Measurements from ENCODE around the gene WDR77. TPM values are rescaled to one million over a fixed set of nuclear protein-coding genes. Genes with fewer than 3 reads are reported as not detected.

WDR77 gene
- total RNA-seq, 1 experiment from 2014 or later = 27.7 TPM

DNA sequence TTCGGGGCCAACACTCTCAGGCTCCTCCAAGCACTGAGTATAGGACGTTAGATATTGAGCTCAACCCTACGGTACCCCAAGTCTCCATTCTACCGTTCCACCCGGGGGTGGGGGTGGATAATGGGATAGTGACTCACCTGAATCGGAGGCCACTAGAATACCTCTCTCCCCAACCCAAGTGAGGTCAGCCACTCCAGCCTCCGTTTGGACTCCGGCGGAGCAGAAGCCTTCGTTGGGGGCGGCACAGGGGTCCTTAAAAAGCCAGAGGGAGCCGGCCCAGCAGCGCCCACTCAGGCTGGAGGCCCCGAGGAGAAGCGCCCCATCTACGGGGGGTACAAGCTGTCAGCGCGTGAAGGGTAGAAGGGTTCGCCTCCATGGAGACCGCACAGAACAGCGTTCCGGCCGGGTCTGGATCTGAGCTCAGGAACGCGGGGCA, 556 bp downstream of the WDR77 start:
- CTCF ChIA-PET = interaction anchor here (0.6 to 0.7 kb wide), 2 partner anchors 254 to 286 kb away, joined by 3 to 4 read pairs; no protein-coding TSS in a partner anchor

GRCh38 chr1:111446967-111447892, 1.8 kb downstream of the WDR77 start:
- Mint-ChIP-seq H3K36me3 (ENCODE audit: insufficient read depth, unreplicated experiment) (peaks cover 45% of the 10 kb centered on the region), H3K27ac (ENCODE audit: unreplicated experiment) (peak overlapping the region; percentile 18), H3K9me3 (ENCODE audit: low read depth, unreplicated experiment) (no peaks in the 10 kb centered on the region), H3K4me3 (ENCODE audit: low read depth, unreplicated experiment) (peak overlapping the region; percentile 96), H3K27me3 (ENCODE audit: unreplicated experiment) (no peaks in the 10 kb centered on the region), H3K4me1 (ENCODE audit: low read depth, unreplicated experiment) (peaks cover 32% of the 10 kb centered on the region)
- DNase-seq = no peak
- BruUV-seq (replicated peaks) = TSS peak; percentile 34
- CTCF ChIA-PET = no interaction called here
- intact Hi-C loops (cut with micrococcal nuclease; ENCODE audit: unreplicated experiment) = no loop called here
- no peak for TF ChIP-seq CTCF (IDR thresholded peaks at IDR 0.05; ENCODE audit: unreplicated experiment)

More for the DNA sequence above, 556 bp downstream of the WDR77 start:
- H3K4me1 Mint-ChIP-seq (ENCODE audit: low read depth, unreplicated experiment) = peaks cover 32% of the 10 kb centered on the region
- no peak for TF ChIP-seq CTCF (IDR thresholded peaks at IDR 0.05; ENCODE audit: unreplicated experiment)
- peak overlapping the region; percentile 96 for H3K27ac Mint-ChIP-seq (ENCODE audit: unreplicated experiment)
- H3K27me3 Mint-ChIP-seq (ENCODE audit: unreplicated experiment) = no peaks in the 10 kb centered on the region
- intact Hi-C loops (cut with micrococcal nuclease; ENCODE audit: unreplicated experiment) = no loop called here
- no TSS peak for BruUV-seq (replicated peaks)
- H3K4me3 Mint-ChIP-seq (ENCODE audit: low read depth, unreplicated experiment) = peak overlapping the region; percentile 96
- DNase-seq = peak; percentile 12
- no peaks in the 10 kb centered on the region for H3K9me3 Mint-ChIP-seq (ENCODE audit: low read depth, unreplicated experiment)
- H3K36me3 Mint-ChIP-seq (ENCODE audit: insufficient read depth, unreplicated experiment) = peaks cover 45% of the 10 kb centered on the region

- intact Hi-C loops (cut with micrococcal nuclease; ENCODE audit: unreplicated experiment) = no loop called here
- TF ChIP-seq CTCF (IDR thresholded peaks at IDR 0.05; ENCODE audit: unreplicated experiment) = no peak
- CTCF ChIA-PET = no interaction called here
- Mint-ChIP-seq H3K4me1 (ENCODE audit: low read depth, unreplicated experiment) (peaks cover 31% of the 10 kb centered on the region), H3K27ac (ENCODE audit: unreplicated experiment) (peak overlapping the region; percentile 18), H3K27me3 (ENCODE audit: unreplicated experiment) (no peaks in the 10 kb centered on the region), H3K4me3 (ENCODE audit: low read depth, unreplicated experiment) (peak overlapping the region; percentile 96), H3K36me3 (ENCODE audit: insufficient read depth, unreplicated experiment) (peaks cover 43% of the 10 kb centered on the region), H3K9me3 (ENCODE audit: low read depth, unreplicated experiment) (no peaks in the 10 kb centered on the region)
- BruUV-seq (replicated peaks) = no TSS peak
- no peak for DNase-seq
These were observed 2.5 kb downstream of the WDR77 start for GRCh38 chr1:111446546-111446945.

GRCh38 chr1:111444031-111444430, 5.0 kb downstream of the WDR77 start:
- H3K36me3 Mint-ChIP-seq (ENCODE audit: insufficient read depth, unreplicated experiment) = peaks cover 32% of the 10 kb centered on the region
- peaks cover 21% of the 10 kb centered on the region for H3K4me1 Mint-ChIP-seq (ENCODE audit: low read depth, unreplicated experiment)
- intact Hi-C loops (cut with micrococcal nuclease; ENCODE audit: unreplicated experiment) = no loop called here

More at GRCh38 chr1:111444031-111444430, 5.0 kb downstream of the WDR77 start:
- Mint-ChIP-seq H3K9me3 (ENCODE audit: low read depth, unreplicated experiment) (no peaks in the 10 kb centered on the region), H3K4me3 (ENCODE audit: low read depth, unreplicated experiment) (no peak overlapping the region), H3K27me3 (ENCODE audit: unreplicated experiment) (no peaks in the 10 kb centered on the region), H3K27ac (ENCODE audit: unreplicated experiment) (no peak overlapping the region)
- TF ChIP-seq CTCF (IDR thresholded peaks at IDR 0.05; ENCODE audit: unreplicated experiment) = no peak
- BruUV-seq (replicated peaks) = no TSS peak
- no peak for DNase-seq
- CTCF ChIA-PET = no interaction called here

Measured in Calu3 (cell line).